NCI-H82 treated with DMSO at 0.1 percent for 48 hours (cell line): ENCODE measurements around the gene SEMA3G.

Experiments
- DNase-seq: peaks from one replicate; lab custom pipeline; 2025; ENCODE audit not compliant: unreplicated experiment; lab: John Stamatoyannopoulos, UW

The SEMA3G gene

GRCh38 chr3:52440249-52440551, 4.7 kb downstream of the SEMA3G start:
- DNase-seq, result no peak

DNA sequence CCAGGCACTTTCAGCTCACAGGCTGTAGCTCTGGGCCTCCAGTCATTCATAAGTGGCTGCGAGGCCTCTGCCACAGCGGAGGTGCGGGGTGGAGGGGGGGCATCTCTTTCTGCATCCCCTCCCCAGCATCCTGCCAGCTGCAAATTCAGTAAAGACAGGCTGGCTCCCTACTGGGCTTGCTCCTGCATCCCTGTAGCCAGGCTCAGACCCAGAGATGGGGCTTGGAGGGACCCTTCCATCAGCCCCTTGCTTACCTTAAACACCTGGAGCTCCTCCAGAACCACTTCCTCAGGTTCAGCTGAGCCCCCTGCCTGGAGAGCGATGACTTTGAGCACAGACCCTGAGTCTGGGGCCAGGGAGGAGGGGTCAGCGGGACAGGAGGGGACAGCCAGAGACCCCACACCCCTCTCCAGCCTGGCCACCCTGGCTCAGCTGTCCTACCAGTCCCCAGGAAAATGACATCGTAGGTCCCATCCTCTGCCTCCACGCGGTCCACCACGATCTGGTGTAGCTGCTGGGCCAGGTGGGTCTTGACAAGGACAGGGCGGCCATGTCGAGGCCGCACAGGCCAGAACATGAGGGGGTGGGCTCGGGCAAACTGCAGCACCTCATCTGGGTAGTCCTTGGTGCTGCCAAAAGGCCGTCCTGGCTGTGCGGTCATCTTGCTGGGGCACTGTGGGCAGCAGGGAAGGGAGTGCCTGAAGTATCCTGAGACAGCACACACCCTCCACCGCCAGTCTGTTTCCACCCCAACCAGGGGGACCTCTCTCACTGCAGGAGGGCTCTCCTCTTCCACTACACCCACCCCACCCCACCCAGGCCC, 5.3 kb downstream of the SEMA3G start:
- no peak for DNase-seq

- no peak for DNase-seq
These were observed 6.1 kb downstream of the SEMA3G start for GRCh38 chr3:52438579-52439425.

GRCh38 chr3:52438104-52438376, 6.9 kb downstream of the SEMA3G start:
- DNase-seq, result no peak

DNA sequence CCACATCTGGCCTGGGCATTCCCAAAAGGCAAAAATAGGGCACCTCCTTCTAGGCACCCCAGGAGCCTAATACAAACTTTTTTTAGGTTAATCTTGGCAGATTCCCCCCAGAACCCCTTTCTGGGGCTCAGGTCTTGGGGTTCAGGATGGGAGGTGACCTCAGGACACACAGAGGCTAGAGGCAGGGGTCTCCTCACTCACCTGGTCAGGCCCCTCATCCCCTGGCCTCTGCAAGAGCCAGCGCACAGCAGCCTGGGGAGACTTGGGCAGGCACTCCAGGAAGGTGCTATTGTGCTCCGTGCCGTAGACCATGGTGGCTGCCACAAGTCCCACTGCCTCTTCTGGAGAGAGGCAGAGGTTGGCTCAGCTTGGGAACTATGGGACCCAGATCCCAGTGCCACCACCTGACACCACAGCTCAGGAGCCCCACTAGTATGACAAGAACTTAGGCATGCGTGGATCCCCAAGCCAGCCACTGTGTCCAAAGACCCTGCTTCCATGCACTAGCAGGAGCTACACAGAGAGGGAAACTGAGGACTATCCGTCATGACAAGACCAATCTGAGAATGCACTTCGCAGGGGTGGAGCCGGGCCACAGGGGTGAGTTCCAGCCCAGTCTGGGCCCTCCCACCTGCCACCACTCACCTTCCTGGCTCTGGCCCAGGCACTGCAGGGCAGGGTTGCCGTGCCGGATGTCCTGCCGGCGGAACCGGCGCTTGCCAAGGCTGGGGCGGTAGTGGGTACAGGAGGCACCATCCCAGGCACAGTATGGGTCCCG, 7.4 kb downstream of the SEMA3G start:
- no peak for DNase-seq

GRCh38 chr3:52436500-52437149, 8.3 kb downstream of the SEMA3G start:
- DNase-seq, result peak; percentile 12

GRCh38 chr3:52435246-52436101, 9.4 kb downstream of the SEMA3G start:
- no peak for DNase-seq

GRCh38 chr3:52434491-52435115, 10.3 kb downstream of the SEMA3G start:
- no peak for DNase-seq

DNA sequence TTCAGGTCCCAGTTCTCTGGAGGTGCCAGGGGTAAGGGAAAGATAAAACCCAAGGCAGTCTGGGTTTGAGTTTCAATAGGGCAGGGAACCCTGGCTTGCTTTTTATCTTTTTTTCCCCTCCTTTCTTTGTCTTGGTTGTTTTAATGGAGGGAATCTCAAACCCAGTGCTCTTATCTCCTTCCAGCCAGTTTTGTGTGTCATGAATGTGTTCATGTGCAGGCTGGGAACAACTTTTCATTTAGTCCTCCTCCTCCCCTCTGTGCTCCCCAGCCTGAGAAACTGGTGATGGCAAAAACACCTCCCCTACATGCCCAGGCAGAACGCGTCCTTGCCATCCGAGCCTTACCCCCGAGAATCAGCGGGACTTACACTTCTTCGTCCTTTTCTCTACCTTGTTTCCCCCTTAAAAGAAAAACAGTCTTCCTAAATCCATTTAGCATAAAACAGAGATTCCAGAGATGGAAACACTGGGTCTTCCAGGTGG, 10.9 kb downstream of the SEMA3G start:
- DNase-seq, result no peak

DNA sequence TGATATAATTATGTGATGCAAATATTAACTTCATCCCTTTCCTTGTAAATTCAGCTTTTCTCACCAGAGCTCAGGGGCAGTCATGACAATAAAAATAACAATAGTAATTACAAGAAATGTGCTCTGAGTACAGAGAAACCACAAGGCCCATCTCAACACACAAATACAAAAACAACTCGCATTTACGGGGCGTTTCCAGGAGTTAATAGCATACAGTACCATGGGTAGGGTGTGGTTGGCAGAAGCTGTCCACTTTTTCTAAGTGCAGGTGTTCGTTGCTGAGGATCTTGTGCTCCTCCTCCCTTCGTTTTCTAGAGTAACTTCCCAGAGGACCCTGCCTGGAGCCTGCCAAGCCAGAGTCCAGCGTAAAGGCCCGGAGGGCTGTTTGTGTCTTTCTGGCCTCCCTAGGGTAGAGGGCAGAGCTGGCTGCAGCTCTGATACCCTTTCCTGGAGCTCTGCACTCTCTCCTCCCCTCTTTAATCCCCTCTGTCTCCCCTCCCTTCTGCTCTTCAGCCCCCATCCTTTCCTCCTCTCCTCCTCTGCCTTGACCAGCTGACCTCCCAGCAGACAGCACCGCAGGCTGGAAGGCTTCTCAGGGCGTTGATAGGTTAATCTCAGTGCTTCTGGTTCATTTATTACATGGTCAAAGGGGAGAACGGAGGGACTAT, 11.4 kb downstream of the SEMA3G start:
- peak; percentile 17 for DNase-seq

DNA sequence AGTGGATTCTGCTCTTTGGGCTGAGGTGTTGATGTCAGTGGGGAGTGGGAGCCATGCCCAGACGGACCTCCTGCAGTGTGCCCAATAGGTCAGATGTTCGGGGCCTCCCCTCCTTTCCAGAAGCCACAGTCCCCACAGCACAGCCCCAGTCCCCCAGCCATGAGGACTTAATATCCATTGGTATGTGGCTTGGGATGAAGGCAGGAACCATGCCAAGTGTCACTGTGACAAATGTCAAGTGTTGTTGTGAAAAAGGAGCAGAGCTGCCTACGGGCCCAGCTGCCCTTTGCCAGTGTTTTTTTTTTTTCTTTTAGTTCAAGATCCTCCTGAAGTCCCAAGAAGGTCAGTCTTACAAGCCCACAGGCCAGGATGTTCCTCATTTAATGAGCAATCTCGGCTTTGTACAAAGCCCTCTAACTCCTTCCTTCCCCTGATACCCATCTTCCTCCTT, 12.2 kb downstream of the SEMA3G start:
- DNase-seq, result no peak

GRCh38 chr3:52432225-52432624, 12.7 kb downstream of the SEMA3G start:
- DNase-seq, result no peak

- no peak for DNase-seq
These were observed 13.3 kb downstream of the SEMA3G start for GRCh38 chr3:52431459-52432223.

- DNase-seq, result no peak
These were observed 14.5 kb downstream of the SEMA3G start for GRCh38 chr3:52430416-52430810.

- DNase-seq, result no peak
These were observed 15.0 kb downstream of the SEMA3G start for GRCh38 chr3:52429779-52430415.

DNA sequence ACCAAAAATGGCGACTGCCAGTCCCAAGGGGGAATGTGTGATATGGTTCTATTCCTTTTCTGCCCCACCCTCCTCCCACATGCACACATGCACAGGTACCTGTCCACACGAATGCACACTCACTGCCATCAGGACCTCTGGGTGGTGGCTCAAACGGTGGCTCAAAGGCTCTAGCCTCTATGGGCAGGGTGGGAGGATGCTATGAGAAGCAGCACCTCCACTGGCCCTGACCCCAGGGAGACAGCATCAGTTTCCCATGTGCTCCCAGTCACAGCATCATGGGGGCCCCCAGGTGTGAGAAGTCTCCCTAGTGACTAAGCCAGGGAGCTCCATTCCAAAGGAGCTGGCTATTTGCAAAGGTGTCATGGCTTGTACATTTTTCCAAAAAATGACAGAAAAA, 15.9 kb downstream of the SEMA3G start:
- DNase-seq, result no peak

- peak; percentile 57 for DNase-seq
These were observed 16.5 kb downstream of the SEMA3G start for GRCh38 chr3:52428151-52429005.
